Heart left ventricle (tissue), 13 donors: ENCODE results near the gene WRAP53.

Source experiments
- CTCF ChIP-seq, 12 donors: fragments of 200-600 bp; sonication (generic) in 4 of 12; IDR thresholded peaks; one replicate each; pipeline versions ENCODE4 v1.5.0 to v1.8.0; 2018 to 2022; ENCODE audit warnings: antibody characterized with exemption in 12 of 12, mild to moderate bottlenecking in 5 of 12
- POLR2A ChIP-seq, 2 donors: fragments of 450-650 bp; IDR thresholded peaks; one replicate each; pipeline ENCODE4 v1.6.1; 2017; ENCODE audit warnings: antibody characterized with exemption in 2 of 2, mild to moderate bottlenecking in 2 of 2, moderate library complexity in 2 of 2
- donor health status: ischemic (EF 13 %, LVEDD 7.1; RV severe dilation, severe dysfunction).
- donor health status: DM: no; HTN: yes; CAD: no.
- donor health status: DM: no; HTN: no; CAD: no.
- donor health status: ischemic (EF 25% LVEDD 6.9; RV normal size, moderate dysfunction).
- donor health status: ischemic (EF 25% LVEDD 5.7; RV mildly dilated, moderate dysfunction).
- donor health status: ischemic (EF 35%, LVEDD 5.7; RV mildly dilated, moderate dysfunction).
- donor health status: nonischemic (EF 11% LVEDD 7.7; RV severe dilation, severe dysfunction).
- donor health status: DM: yes; HTN: yes; CAD: no.
- donor health status: PGD.
- donor health status: ischemic (EF 29% LVEDD 5.4; RV normal size, mild dysfunction).
- donor health status: nonischemic (EF 23%, LVEDD 6.1; RV moderate dilation, normal function).

- TF ChIP-seq POLR2A (IDR thresholded peaks at IDR 0.05) (no peak), CTCF (IDR thresholded peaks at IDR 0.05) (no peak)
Observed at GRCh38 chr17:7748076-7748775, 59.9 kb downstream of the WRAP53 start.
